ENCODE data around the gene BRI3.

GRCh38 chr7:98309566-98309965 is 28.1 kb downstream of the BRI3 start:
- TF ChIP-seq CTCF (IDR thresholded peaks at IDR 0.05 in 2 of 3, conservative IDR thresholded peaks at IDR 0.05 in 1 of 3; ENCODE audit: borderline replicate concordance in 1 of 3, insufficient read depth in 1 of 3, low read depth in 2 of 3, low read length in 2 of 3) (no peak), REST (IDR thresholded peaks at IDR 0.05; ENCODE audit: low read depth) (no peak), EZH2 (IDR thresholded peaks at IDR 0.05) (no peak), ELF1 (IDR thresholded peaks at IDR 0.05; ENCODE audit: borderline replicate concordance, low read depth) (no peak), RAD21 (IDR thresholded peaks at IDR 0.05; ENCODE audit: low read depth) (no peak), TCF7L2 (IDR thresholded peaks at IDR 0.05; ENCODE audit: borderline replicate concordance, extremely low read depth, insufficient read depth, insufficient read length) (no peak), POLR2AphosphoS5 (IDR thresholded peaks at IDR 0.05; ENCODE audit: low read depth, low read length) (no peak), POLR2A (IDR thresholded peaks at IDR 0.05; ENCODE audit: borderline replicate concordance, extremely low read depth, insufficient read depth, insufficient read length) (no peak), ZBTB33 (IDR thresholded peaks at IDR 0.05; ENCODE audit: extremely low read depth, insufficient replicate concordance, low read length) (no peak), EGR1 (IDR thresholded peaks at IDR 0.05; ENCODE audit: low read depth) (no peak)

Measured in HCT116 (cell line).